K562 (cell line): Measurements from ENCODE around the gene NDUFB10.
"Not testable (repeated sequence)": the region's sequence is repeated elsewhere in the genome, so short reads cannot be mapped to it uniquely, and the experiment has no call there.

Experiments
- CBX1 ChIP-seq: sonication (generic); IDR thresholded peaks from 2 replicates; pipeline ENCODE4 v1.6.1; 2016; ENCODE audit warnings: antibody characterized with exemption, low read depth, mild to moderate bottlenecking
- DACH1 ChIP-seq: fragments of 450-650 bp; IDR thresholded peaks from 2 replicates; pipeline ENCODE4 v1.6.1; 2018; ENCODE audit not compliant: partially characterized antibody
- JUN ChIP-seq, 2 experiments: sonication (generic) in 1 of 2; formaldehyde crosslinking in 1 of 2; IDR thresholded peaks; 2 replicates each; pipeline versions ENCODE4 v1.6.1 to v1.8.0; 2012 to 2022; ENCODE audit warnings: borderline replicate concordance in 2 of 2, mild to moderate bottlenecking in 2 of 2, improper control_type of control experiment in 1 of 2, low read depth in 1 of 2, low read length in 1 of 2, missing genetic modification reagents in 1 of 2
- POLR2A ChIP-seq: fragments of 450-650 bp; conservative IDR thresholded peaks from 2 replicates; pipeline ENCODE4 v1.6.1; 2016
- ZNF717 ChIP-seq: fragments of 250-450 bp; sonication (Bioruptor Pico); IDR thresholded peaks from 2 replicates; pipeline ENCODE4 v1.5.0; 2021
- TF ChIP-seq, protein P1 (sequence below), 3 experiments: IDR thresholded peaks in 2 of 3; conservative IDR thresholded peaks in 1 of 3; 2 replicates each; pipeline ENCODE4 v1.5.1; 2011 to 2012; ENCODE audit warnings: low read length in 3 of 3, mild to moderate bottlenecking in 3 of 3, control low read depth in 2 of 3, improper control_type of control experiment in 1 of 3, inconsistent platforms in 1 of 3, low read depth in 1 of 3, mixed read lengths in 1 of 3, moderate library complexity in 1 of 3; ENCODE audit not compliant: insufficient read depth in 2 of 3

DNA sequence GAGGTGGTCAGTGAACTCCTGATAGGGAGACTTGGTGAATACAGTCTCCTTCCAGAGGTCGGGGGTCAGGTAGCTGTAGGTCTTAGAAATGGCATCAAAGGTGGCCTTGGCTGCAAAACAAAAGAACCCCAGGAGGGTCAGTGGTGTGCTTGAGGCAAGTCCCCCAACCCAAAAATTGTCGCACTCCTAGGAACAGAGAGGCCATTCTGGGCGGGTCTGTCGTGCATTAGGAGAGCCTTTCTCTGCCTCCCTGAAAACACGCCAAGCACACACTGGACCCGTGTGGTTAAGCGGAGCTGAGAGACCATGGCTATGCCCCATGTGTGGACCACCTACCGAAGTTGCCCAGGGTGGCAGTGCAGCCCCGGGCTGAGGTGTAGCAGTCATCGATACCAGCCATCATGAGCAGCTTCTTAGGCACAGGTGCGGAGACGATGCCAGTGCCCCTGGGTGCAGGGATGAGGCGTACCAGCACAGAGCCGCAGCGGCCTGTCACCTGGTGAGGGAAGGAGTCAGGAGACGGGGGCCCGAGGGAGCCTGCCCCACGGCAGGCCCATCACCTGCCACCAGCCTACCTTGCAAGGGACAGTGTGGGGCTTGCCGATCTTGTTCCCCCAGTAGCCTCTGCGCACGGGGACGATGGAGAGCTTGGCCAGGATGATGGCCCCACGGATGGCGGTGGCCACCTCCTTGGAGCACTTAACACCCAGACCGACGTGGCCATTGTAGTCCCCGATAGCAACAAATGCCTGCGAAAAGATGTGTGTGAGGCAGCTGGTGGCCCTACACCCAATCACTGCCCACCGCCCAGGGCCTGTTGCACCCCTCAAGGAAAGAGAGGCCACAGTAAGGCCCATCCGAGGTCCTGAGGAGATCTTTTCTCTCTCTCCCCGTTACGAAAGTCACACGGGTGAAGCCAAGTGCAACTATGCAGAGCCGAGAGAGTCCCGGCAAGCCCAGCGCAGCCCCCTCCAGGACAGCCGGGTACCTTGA lies 3.1 kb downstream of the NDUFB10 start:
- TF ChIP-seq DACH1; JUN (IDR thresholded peaks at IDR 0.05; ENCODE audit: borderline replicate concordance, low read depth, low read length); JUN (CRISPR knock-in tag; IDR thresholded peaks at IDR 0.05; ENCODE audit: borderline replicate concordance); CBX1; ZNF717 (CRISPR knock-in tag): not testable (repeated sequence)
- TF ChIP-seq, protein P1, sequence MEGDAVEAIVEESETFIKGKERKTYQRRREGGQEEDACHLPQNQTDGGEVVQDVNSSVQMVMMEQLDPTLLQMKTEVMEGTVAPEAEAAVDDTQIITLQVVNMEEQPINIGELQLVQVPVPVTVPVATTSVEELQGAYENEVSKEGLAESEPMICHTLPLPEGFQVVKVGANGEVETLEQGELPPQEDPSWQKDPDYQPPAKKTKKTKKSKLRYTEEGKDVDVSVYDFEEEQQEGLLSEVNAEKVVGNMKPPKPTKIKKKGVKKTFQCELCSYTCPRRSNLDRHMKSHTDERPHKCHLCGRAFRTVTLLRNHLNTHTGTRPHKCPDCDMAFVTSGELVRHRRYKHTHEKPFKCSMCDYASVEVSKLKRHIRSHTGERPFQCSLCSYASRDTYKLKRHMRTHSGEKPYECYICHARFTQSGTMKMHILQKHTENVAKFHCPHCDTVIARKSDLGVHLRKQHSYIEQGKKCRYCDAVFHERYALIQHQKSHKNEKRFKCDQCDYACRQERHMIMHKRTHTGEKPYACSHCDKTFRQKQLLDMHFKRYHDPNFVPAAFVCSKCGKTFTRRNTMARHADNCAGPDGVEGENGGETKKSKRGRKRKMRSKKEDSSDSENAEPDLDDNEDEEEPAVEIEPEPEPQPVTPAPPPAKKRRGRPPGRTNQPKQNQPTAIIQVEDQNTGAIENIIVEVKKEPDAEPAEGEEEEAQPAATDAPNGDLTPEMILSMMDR (IDR thresholded peaks at IDR 0.05 in 2 of 3, conservative IDR thresholded peaks at IDR 0.05 in 1 of 3; ENCODE audit: insufficient read depth in 2 of 3, low read depth in 1 of 3, low read length in 3 of 3), result not testable (repeated sequence)
- TF ChIP-seq POLR2A, result peak; percentile 67
